GM10248 (cell line): ENCODE data around the gene OPN1SW.

Experiments
- CTCF ChIA-PET: fragments of 300-600 bp; sonication (Branson Sonifier 250); formaldehyde crosslinking; extraction: SDS; loops from one replicate; lab custom pipeline; 2021; ENCODE audit warnings: antibody characterized with exemption; lab: Yijun Ruan, JAX
- POLR2A ChIA-PET: fragments of 350-650 bp; sonication (Branson Sonifier 250); formaldehyde crosslinking; extraction: SDS; loops from one replicate; lab custom pipeline; 2020; ENCODE audit warnings: antibody characterized with exemption; lab: Yijun Ruan, JAX
- DNase-seq: peaks from one replicate; pipeline ENCODE4 v3.0.0; 2012; ENCODE audit errors: extremely low spot score
- TF ChIP-seq, protein P1 (sequence below): IDR thresholded peaks from 2 replicates; pipeline ENCODE4 v1.5.1; 2012; ENCODE audit warnings: mild to moderate bottlenecking, low read depth; ENCODE audit errors: extremely low read depth, missing control alignments, control extremely low read depth

Gene OPN1SW

DNA sequence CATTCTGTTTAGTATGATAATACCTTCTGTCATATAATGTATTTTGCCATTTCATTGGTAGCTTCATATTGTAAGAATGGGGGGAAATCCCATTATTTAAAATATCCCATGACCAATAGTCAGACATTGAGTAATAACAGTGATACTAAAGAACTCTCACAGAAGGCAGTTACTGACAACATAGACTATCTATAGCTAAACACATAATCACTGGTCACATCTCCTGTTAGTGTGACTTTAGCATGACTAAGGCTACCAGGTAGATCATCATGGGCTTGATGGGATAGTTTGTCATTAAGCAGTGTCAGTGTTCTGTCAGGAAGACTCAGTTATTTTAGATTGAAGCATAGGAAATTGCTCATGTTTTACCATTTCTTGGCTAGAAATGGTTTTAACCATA, 16.4 kb downstream of the OPN1SW start:
- POLR2A ChIA-PET: no interaction called here
- TF ChIP-seq, protein P1, sequence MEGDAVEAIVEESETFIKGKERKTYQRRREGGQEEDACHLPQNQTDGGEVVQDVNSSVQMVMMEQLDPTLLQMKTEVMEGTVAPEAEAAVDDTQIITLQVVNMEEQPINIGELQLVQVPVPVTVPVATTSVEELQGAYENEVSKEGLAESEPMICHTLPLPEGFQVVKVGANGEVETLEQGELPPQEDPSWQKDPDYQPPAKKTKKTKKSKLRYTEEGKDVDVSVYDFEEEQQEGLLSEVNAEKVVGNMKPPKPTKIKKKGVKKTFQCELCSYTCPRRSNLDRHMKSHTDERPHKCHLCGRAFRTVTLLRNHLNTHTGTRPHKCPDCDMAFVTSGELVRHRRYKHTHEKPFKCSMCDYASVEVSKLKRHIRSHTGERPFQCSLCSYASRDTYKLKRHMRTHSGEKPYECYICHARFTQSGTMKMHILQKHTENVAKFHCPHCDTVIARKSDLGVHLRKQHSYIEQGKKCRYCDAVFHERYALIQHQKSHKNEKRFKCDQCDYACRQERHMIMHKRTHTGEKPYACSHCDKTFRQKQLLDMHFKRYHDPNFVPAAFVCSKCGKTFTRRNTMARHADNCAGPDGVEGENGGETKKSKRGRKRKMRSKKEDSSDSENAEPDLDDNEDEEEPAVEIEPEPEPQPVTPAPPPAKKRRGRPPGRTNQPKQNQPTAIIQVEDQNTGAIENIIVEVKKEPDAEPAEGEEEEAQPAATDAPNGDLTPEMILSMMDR: no peak
- CTCF ChIA-PET: interaction anchor here (1.2 to 1.4 kb wide), 2 partner anchors 15 to 124 kb away, joined by 3 to 4 read pairs; no protein-coding TSS in a partner anchor
- no peak for DNase-seq

DNA sequence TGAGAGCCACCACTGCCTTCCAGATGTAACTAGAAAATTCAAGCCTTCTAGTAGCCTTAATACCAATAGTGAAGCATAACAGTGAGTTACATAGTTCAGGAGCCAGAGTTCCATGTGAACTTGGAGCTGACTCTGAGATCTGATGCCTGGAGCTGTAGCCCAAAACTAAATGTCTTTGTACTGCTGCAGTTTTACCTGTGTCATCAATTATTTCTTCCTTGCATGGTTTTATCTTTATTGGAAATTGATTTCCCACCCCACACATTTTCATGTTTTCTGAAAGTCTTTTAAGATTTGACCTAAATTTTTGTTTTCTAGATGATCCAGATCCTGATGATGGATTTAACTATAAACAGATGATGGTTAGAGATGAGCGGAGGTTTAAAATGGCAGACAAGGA, 17.0 kb downstream of the OPN1SW start:
- no peak for DNase-seq
- TF ChIP-seq, protein P1: no peak
- CTCF ChIA-PET: interaction anchor here (0.6 to 1.4 kb wide), 3 partner anchors 12 to 124 kb away, joined by 3 to 4 read pairs (median 3); no protein-coding TSS in a partner anchor
- POLR2A ChIA-PET: no interaction called here

DNA sequence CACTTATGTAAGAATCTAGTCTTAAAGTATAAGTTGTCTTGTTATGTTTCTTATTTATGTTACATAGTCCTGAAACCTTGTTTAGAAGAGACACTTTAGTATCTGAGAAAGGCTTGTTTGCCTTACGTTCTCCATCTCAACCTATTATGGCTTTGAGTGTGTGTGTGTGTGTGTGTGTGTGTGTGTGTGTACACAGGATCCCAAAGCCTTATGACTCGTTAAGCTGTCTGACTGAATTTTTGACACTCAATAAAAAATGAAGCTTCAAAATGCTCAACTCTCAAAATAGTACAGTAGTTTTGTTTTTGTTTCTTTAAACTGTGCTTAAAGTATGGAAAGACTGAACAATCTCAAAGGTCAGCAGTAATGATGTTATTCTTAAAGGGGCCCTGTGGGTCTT, 18.4 kb downstream of the OPN1SW start:
- ChIA-PET POLR2A (interaction anchor here (0.6 to 0.7 kb wide), 2 partner anchors 11 to 39 kb away, joined by 3 to 4 read pairs; no protein-coding TSS in a partner anchor), CTCF (interaction anchor here (1.1 to 7.7 kb wide), 4 partner anchors 17 to 86 kb away, joined by 3 to 48 read pairs (median 6); partner anchors contain the start of gene CALU)
- TF ChIP-seq, protein P1: no peak
- DNase-seq: no peak

DNA sequence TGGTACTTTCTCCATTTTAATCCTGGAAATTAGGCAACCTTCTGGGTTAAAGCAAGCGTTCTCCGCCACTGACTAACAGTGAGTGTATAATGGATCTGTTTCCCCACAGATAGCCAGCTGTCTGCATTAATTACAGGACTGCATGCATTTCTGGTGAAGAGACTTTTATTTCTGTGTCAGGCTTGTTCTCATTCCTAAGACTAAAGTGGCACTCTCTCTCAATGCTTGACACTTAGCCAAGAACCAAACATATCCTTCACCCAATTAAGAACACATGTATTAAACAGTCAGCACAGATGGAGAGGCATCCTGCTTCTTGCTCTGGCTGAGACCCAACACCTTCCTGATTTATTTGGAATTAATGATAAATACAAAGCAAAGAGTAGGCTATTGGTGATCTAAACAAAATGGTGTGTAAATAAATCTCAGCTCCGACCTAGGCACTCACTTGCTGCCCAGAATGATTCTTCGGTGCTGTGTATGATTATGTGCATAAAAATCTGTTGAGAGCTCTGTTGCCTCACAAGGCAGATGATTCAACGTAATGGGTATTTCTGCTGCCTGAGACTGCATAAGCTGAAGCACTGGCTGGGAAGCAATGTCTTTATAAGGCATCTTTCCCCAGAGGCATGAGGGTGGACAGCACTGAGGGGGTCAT, 19.6 kb downstream of the OPN1SW start:
- TF ChIP-seq, protein P1: no peak
- DNase-seq: no peak
- ChIA-PET CTCF (interaction anchor here (1.1 to 7.7 kb wide), 4 partner anchors 12 to 88 kb away, joined by 3 to 48 read pairs (median 6); partner anchors contain the start of gene CALU), POLR2A (interaction anchor here (0.8 to 1.0 kb wide), 2 partner anchors 13 to 329 kb away, joined by 3 read pairs; no protein-coding TSS in a partner anchor)

DNA sequence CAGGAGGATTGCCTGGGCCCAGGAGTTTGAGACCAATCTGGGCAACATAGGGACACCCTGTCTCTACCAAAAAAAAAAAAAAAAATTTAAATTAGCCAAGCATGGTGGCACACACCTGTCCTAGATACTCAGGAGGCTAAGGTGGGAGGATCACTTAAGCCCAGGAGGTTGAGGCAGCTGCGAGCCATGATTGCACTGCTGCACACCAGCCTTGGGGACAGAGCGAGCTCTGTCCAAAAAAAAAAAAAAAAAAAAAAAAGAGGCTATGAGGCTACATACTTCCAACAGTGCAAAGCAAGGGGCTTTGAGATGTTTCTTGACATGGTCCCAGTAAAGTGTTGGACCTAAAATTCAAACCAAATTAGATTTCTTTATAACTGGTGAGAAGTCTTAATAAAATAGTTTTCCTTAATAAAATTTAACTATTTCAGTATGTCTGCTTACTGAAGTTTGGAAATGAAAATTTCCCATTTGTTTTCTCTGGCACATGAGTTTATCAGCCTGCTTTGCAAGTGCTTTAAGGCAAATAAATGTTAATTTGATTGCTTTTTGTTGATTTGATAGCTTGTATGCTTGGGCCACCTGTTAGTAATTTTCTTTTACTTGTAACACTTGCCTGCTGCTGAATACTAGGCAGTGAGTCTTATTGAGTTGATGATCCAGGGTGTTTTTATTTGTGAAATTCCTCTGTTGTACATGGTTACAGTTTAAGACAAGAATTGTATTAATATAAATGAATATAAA, 20.3 kb downstream of the OPN1SW start:
- DNase-seq: no peak
- TF ChIP-seq, protein P1: no peak
- ChIA-PET CTCF (interaction anchor here (7.7 kb wide), 1 partner anchor 15 kb away, joined by 48 read pairs; the partner anchor contains the start of gene CALU), POLR2A (interaction anchor here (0.6 kb wide), 1 partner anchor 19 kb away, joined by 3 read pairs; no protein-coding TSS in a partner anchor)

DNA sequence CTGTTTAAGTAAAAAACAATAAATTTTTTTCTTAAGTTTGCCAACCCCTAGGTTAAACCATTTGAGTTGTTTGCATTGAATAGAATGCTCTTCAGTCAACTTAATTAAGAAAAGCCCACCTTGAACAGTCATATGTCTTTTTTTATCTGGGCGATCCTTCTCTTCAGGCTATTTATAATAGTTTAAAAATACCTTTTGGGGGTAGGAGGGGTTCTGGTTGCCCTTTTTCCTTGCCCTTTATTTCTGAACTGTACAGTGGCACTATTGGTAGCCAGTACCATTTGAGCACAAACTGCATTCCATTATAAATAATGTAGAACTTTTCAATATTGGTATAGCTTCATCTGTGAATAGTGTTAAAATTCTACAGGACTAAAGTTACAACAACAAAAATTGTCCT, 23.3 kb downstream of the OPN1SW start:
- ChIA-PET CTCF (interaction anchor here (7.7 kb wide), 1 partner anchor 12 kb away, joined by 48 read pairs; the partner anchor contains the start of gene CALU), POLR2A (no interaction called here)
- DNase-seq: no peak
- TF ChIP-seq, protein P1: no peak
